ENCODE measurements around the gene SLC2A8. TPM values are rescaled to one million over a fixed set of nuclear protein-coding genes. Genes with fewer than 3 reads are reported as not detected.

SLC2A8 gene
- total RNA-seq, 1 experiment from 2014 or later: 55.7 TPM

DNA sequence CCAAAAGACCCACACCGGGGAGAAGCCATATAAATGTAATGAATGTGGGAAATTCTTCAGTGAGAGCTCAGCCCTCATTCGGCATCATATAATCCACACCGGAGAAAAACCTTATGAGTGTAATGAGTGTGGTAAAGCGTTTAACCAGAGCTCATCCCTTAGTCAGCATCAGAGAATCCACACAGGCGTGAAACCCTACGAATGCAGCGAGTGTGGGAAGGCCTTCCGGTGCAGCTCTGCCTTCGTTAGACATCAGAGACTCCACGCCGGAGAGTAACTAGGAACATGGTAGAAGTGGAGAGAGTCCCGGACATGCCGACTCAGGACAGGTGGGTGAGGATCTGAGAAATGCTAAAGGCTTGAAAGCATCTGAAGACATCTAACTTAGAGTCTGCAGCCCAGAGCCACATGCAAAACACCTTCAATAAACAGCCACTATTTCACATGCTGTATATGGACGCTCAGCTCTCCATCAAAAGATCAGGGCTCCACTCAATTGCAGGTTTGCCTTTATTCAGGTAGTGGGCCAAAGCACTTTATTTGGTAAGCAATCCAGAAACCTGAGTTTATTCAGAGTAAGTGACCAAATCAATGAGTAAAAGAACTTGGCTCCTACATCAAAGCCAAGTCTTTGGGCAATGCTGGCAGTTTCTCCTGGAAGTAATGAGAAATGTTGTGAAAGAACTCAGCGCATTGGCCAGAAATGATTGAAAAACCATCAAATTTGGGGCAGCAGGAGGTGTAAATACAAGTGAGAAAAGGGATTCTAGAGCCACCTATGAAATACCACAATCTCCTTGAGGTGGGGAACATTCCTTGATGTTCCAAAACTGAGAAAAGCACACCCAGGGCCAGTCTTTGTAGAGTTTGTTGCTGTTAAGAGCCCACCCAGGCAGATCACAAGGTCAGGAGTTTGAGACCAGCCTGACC, 48.2 kb downstream of the SLC2A8 start:
- BruUV-seq (replicated peaks): TSS peak; percentile 78
- Histone ChIP-seq H3K9me3 (ENCODE audit: control insufficient read depth, insufficient read depth, low read depth, low read length) (peaks cover 5% of the 10 kb centered on the region; the same call in 1 of the 2 replicates), H3K4me3 (ENCODE audit: low read depth in 2 of 2, low read length in 2 of 2) (no peak overlapping the region), H3K4me1 (ENCODE audit: control insufficient read depth, insufficient read depth, low read length) (peaks cover 14% of the 10 kb centered on the region), H3K36me3 (ENCODE audit: control insufficient read depth, insufficient read depth, low read length) (peaks cover 20% of the 10 kb centered on the region), H3K27ac (ENCODE audit: low read length) (no peak overlapping the region), H3K27me3 (ENCODE audit: control insufficient read depth, insufficient read depth, low read length) (no peaks in the 10 kb centered on the region)
- no peak; the same call in 1 of the 2 replicates for TF ChIP-seq POLR2AphosphoS5 (IDR thresholded peaks at IDR 0.05; ENCODE audit: low read depth, low read length)
- TF ChIP-seq TCF7L2 (IDR thresholded peaks at IDR 0.05; ENCODE audit: low read depth, low read length): peak; percentile 50; the same call in 1 of the 2 replicates
- TF ChIP-seq SIN3A (IDR thresholded peaks at IDR 0.05; ENCODE audit: borderline replicate concordance, insufficient read depth, low read depth, low read length): 0 out of 2 replicates have a peak, but pooled peaks have one; percentile 22
- CTCF ChIA-PET: no interaction called here
- intact Hi-C loops (cut with micrococcal nuclease; ENCODE audit: unreplicated experiment) (no loop called here), in situ Hi-C loops (cut with HindIII; ENCODE audit: low pct_unique_long_range_greater_than_20kb, low sequenced_read_pairs) (no loop called here)
- ATAC-seq: peak; percentile 29
- POLR2A ChIA-PET: interaction anchor here (0.5 kb wide), 1 partner anchor 11 kb away, joined by 8 read pairs; no protein-coding TSS in a partner anchor
- no peak for DNase-seq (ENCODE audit: low read depth, low spot score)

DNA sequence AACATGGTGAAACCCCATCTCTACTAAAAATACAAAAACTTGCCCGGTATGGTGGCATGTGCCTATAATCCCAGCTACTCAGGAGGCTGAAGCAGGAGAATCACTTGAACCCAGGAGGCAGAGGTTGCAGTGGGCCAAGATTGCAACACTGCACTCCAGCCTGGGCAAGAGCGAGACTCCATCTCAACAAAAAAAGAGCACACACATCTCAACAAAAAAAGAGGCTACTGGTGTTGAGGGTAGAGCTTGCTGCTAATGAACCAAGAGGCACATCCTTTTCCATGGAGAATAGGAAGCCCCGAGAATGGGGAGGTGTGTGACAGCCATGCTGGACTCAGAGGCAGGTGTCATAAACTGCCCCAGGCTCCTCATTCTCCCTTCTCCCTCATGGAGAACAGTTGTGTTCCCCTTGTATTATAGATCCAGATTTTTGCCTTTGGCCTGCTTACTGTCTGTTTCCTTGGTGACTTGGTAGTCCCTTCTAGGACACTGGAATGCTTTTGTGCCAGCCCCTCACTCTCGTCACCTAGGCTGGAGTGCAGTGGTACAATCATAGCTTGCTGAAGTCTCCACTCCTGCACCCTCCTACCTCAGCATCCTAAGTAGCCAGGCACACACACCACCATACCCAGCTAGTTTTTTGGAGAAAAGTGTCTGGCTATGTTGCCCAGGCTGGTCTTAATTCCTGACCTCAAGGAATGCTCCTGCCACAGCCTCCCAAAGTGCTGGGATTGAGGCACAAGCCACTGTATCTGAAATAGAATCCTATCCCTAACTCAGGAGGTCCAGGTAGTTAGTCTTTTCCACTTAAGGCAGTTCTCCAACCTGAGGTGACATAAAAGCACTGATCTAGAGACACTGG, 49.1 kb downstream of the SLC2A8 start:
- DNase-seq (ENCODE audit: low read depth, low spot score) (no peak), ATAC-seq (peak; percentile 50)
- Histone ChIP-seq H3K4me1 (ENCODE audit: control insufficient read depth, insufficient read depth, low read length) (peaks cover 14% of the 10 kb centered on the region), H3K27ac (ENCODE audit: low read length) (no peak overlapping the region; the same call in 1 of the 2 replicates), H3K27me3 (ENCODE audit: control insufficient read depth, insufficient read depth, low read length) (no peaks in the 10 kb centered on the region), H3K9me3 (ENCODE audit: control insufficient read depth, insufficient read depth, low read depth, low read length) (peaks cover 5% of the 10 kb centered on the region; the same call in 1 of the 2 replicates), H3K4me3 (ENCODE audit: low read depth in 2 of 2, low read length in 2 of 2) (no peak overlapping the region), H3K36me3 (ENCODE audit: control insufficient read depth, insufficient read depth, low read length) (peaks cover 25% of the 10 kb centered on the region)
- no TSS peak for BruUV-seq (replicated peaks)
- TF ChIP-seq SIN3A (IDR thresholded peaks at IDR 0.05; ENCODE audit: borderline replicate concordance, insufficient read depth, low read depth, low read length) (0 out of 2 replicates have a peak, but pooled peaks have one; percentile 43), REST (IDR thresholded peaks at IDR 0.05; ENCODE audit: insufficient read depth in 1 of 2, low read depth in 2 of 2, low read length in 1 of 2) (no peak), POLR2AphosphoS5 (IDR thresholded peaks at IDR 0.05; ENCODE audit: low read depth, low read length) (peak; percentile 87)
- intact Hi-C loops (cut with micrococcal nuclease; ENCODE audit: unreplicated experiment): no loop called here
- POLR2A ChIA-PET: no interaction called here
- in situ Hi-C loops (cut with HindIII; ENCODE audit: low pct_unique_long_range_greater_than_20kb, low sequenced_read_pairs): no loop called here
- CTCF ChIA-PET: no interaction called here

Measured in Panc1 (cell line).